Uterus (tissue), 2 donors: ENCODE data around the gene COPE.

ENCODE experiments used
- CTCF ChIP-seq, 4 experiments: fragments of 200-600 bp in 2 of 4; fragments of 450-650 bp in 2 of 4; sonication (generic) in 2 of 4; IDR thresholded peaks; one replicate each; pipeline ENCODE4 v1.5.1; 2016 to 2019; ENCODE audit warnings: antibody characterized with exemption in 4 of 4, mild to moderate bottlenecking in 2 of 4, moderate library complexity in 1 of 4
- POLR2A ChIP-seq, 2 donors: fragments of 450-650 bp; IDR thresholded peaks; one replicate each; pipeline ENCODE4 v1.6.1; 2016; ENCODE audit warnings: antibody characterized with exemption in 2 of 2, mild to moderate bottlenecking in 1 of 2, moderate library complexity in 1 of 2

GRCh38 chr19:18886972-18887371, 32.2 kb downstream of the COPE start:
- TF ChIP-seq POLR2A (IDR thresholded peaks at IDR 0.05) (no peak), CTCF (IDR thresholded peaks at IDR 0.05) (no peak)
